ENCODE measurements around the gene HCFC1R1.
"Not testable (repeated sequence)": the region's sequence is repeated elsewhere in the genome, so short reads cannot be mapped to it uniquely, and the experiment has no call there.

HCFC1R1 gene

GRCh38 chr16:3023669-3024478 is at the start of gene HCFC1R1, which contains the start of gene THOC6:
Gene HCFC1R1, minus strand, starts transcription at chr16:3023942. Its CDS starts 1 bp downstream, at chr16:3023941.
Gene THOC6, plus strand, starts transcription at chr16:3024035. Its CDS starts 292 bp downstream, at chr16:3024327.
- peak; percentile 99 for DNase-seq

DNA sequence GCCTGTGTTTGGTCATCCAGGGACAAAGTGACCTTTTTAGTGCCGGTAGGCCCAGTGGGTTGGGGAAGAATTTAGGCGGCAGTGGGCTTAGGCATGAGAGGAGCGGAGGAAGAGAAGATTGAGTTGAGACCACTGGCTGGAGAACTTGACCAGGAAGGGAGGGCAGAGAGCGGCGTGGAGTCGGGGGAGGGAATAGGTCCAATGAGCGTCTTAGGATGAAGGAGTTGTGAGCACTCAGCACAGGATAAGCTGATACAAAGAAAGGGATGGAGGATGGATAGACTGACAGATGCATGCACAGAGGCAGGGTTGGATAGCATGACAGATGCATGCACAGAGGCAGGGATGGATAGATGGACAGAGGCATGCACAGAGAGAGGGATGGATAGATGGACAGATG is 49.7 kb upstream of the HCFC1R1 start:
- no peak for DNase-seq

DNA sequence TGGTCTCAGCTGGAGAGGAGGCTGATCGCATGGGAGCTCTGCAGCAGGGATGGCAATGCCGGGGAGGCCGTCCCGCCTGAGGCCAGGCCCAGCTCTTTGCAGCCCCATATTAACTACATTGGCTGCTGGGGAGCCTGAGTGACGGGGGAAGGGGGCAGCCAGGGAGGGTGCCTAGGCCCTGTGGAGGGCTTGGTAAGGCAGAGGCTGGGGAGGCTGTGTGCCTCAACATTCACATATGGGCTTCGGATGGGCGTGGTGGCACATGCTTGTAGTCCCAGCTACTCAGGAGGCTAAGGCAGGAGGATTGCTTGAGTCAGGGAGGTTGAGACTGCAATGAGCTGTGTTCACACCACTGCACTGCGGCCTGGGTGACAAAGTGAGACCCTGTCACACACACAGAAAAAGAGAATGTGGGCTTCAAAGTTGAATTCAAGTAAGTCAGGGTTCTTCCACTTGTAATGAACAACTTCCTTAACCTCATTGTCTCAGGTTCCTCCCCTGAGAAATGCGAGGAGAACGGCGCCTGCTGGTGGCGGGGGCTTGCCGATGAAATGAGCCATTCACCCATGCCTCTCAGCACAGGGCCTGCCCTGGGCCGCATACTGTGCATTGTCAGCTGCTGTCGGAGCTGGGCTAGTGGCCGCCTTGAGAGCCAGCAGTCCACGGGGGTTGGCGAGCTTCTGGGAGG is 49.0 kb upstream of the HCFC1R1 start:
- DNase-seq = not testable (repeated sequence)

DNA sequence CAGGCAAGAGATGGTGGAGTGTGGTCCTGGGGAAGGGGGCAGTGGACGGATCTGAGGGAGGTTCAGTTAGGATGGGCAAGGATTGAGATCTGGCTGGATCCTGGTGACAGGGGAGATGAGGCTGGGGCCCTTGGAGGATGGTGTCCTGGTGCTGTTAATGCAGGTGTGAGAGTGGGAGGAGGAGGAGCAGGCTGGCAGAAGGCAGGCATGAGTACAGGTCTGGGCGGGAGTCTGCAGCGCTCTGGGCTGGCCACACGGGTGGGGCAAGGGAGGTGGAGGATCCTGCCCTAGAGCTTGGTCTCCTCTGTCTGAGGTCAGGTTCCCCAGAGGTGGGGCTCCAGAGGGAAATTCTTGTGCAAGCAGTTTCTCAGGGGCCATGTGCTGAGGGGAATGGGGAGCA is 48.4 kb upstream of the HCFC1R1 start:
- not testable (repeated sequence) for DNase-seq

DNA sequence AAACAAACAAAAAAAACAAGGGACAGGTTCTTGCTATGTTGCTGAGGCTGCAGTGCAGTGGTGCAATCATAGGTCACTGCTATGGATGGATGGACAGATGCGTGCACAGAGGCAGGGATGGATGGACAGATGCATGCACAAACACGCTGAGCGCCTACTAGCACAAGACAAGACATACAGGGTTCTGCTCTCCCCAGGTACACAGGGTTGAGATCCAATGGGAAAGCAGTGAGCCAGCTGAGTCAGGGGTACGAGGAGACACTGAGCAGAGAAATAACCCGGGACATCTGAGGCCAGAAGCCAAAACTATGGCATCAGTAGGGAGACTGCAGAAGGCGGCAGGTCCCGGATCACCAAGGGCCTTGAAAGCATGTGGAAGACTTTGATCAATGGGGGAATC is 47.9 kb upstream of the HCFC1R1 start:
- DNase-seq = no peak

DNA sequence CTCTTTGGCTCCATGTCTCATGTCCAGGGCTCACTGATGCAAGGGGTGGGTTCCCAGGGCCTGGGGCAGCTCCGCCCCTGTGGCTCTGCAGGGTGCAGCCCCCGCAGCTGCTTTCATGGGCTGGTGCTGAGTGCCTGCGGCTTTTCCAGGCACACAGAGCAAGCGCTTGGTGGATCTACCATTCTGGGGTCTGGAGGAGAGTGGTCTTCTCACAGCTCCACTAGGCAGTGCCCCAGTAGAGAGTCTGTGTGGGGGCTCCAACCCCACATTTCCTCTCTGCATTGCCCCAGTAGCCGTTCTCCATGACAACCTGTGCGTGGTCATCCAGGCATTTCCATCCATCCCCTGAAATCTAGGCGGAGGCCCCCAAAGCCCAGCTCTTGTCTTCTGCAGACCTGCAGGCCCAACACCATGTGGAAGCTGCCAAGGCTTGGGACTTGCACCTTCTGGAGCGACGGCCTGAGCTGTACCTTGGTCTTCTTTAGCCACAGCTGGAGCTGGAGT is 46.9 kb upstream of the HCFC1R1 start:
- DNase-seq = no peak

- not testable (repeated sequence) for DNase-seq
Measured at GRCh38 chr16:3069146-3069545, 45.4 kb upstream of the HCFC1R1 start.

DNA sequence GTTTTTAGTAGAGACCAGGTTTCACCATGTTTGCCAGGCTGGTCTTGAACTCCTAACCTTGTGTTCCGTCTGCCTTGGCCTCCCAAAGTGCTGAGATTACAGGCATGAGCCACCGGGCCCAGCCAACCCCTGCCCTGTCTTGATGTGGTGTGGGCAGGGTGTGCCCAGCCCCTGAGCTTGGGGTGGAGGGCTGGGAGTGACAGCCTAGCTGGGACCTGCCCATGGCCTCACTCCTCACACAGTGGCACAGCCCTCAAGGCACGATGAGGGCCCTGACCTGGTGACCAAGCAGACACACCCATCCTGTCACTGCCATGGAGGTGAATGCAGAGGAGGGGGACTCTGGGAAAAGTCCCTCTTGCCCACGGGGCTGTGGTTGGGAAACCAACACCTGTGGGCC is 44.7 kb upstream of the HCFC1R1 start:
- no peak for DNase-seq

GRCh38 chr16:3066440-3066748 is 42.7 kb upstream of the HCFC1R1 start:
- no peak for DNase-seq

DNA sequence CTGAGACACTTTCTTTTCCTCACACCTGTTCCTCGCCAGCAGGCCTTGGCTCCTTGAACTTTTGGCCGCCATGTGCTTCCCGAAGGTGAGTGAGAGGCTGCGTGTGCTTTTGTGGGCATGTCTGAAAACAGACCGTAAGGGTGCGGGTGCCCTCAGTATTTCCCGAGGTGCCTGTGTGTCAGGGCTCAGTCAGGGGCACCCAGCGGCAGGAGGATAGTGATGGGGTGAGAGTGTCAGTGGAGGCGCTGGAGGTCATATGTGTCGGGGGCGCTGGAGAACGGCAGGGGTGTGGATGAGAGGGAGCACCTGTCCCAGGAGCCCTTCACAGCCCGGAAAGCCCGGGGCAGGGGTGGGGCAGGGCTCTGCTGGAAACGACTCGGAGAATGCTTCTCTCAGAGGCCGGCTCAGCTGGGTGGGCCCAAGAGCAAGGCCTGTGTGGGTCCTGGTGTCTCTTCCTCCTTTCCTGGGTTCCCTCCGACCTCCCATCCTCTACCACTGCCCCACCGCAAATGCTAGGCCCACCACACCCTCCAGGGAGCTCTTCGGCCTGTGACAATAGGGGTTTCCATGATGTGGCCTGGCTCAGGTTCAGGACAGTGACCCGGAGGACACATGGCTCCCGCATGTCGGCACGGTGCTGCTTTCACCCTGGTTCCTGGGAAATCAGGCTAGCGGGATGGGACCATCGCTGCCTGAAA is 42.1 kb upstream of the HCFC1R1 start:
- DNase-seq = no peak

DNA sequence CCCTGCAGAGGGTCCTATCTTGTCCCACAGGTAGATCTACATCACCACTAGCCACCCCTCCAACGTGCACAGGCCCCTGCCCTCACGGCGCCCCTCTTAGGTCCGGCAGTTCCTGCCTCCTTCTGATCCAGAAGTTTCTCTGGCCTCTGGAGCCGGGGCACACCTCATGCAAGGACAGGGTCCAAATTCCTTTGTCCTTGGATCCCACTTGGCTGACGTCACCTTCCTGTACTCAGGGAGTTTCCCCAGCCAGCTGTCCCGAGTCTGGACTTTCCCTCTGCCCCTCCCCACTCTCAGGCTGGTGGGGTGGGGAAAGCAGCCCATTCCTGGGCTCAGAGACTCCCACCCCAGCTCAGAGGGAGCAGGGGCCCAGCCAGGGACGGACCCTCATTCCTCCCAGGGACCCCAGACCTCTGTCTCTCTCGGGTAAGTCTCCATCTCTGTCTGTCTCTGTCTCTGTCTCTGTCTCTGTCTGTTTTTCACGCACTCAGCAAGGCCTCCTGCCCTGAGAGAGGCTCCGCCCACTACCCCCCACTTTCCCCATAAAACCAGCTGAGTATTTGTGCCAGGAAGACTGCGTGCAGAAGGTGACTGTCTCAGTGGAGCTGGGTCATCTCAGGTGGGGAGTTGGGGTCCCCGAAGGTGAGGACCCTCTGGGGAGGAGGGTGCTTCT is 41.5 kb upstream of the HCFC1R1 start, which contains the start of gene IL32:
Gene IL32 (plus strand): TSS at position 572 of the 673 bp plus-strand sequence. CDS start 172 bp downstream, outside the sequence.
- no peak for DNase-seq

GRCh38 chr16:3063625-3064386 is 40.1 kb upstream of the HCFC1R1 start:
- no peak for DNase-seq

DNA sequence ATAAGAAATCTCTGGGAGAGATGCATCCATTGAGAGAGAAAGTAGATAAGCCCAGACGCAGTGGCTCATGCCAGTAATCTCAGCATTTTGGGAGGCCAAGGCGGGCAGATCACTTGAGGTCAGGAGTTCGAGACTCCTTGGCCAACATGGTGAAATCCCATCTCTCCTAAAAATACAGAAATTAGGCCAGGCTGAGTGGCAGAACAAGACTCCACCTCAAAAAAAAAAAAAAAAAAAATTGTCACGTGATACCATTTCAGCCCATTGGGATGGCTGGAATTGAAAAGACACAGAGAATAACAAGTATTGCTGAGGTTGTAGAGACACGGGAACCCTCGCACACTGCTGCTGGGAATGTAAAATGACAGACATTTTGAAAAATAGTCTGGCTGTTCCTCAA is 38.8 kb upstream of the HCFC1R1 start:
- no peak for DNase-seq

- DNase-seq = no peak
Measured at GRCh38 chr16:3060339-3061127, 36.8 kb upstream of the HCFC1R1 start.

DNA sequence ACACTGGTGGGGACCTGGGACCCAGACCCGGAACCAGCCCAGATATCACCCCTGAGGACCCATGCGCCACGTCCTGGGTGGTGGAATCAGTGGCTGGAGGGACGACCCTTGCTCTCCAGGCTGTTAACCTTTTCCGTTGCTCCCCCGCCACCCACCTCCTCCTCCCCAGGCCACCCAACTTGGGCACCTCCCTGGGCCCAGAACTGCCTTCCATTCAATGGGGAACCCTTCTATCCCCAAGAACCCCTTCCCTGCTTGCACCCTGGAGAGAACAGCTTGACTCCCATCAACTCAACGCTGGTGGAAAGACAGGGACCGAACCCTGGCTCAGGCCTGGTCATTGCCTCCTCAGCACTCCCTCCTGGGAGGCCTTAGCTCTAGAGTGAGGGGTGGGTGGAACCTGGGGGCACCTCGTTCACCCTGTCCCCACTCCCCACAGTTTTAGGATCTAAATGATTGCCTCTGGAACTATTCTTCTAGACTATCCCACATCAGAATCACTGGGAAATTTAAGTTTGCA is 36.0 kb upstream of the HCFC1R1 start:
- no peak for DNase-seq

GRCh38 chr16:3059041-3059722 is 35.4 kb upstream of the HCFC1R1 start:
- peak; percentile 84 for DNase-seq

- DNase-seq = peak; percentile 30
Measured at GRCh38 chr16:3058139-3059030, 34.6 kb upstream of the HCFC1R1 start.

- no peak for DNase-seq
Measured at GRCh38 chr16:3057181-3058138, 33.7 kb upstream of the HCFC1R1 start.
